HG03354 (cell line): ENCODE data around the gene SLC1A3.

ENCODE experiments used
- ATAC-seq: cut with Tn5 transposase; IDR thresholded peaks from one replicate; pipeline ENCODE4 v1.9.1; 2021; ENCODE audit warnings: mild to moderate bottlenecking; ENCODE audit not compliant: unreplicated experiment, poor library complexity, severe bottlenecking

The SLC1A3 gene

DNA sequence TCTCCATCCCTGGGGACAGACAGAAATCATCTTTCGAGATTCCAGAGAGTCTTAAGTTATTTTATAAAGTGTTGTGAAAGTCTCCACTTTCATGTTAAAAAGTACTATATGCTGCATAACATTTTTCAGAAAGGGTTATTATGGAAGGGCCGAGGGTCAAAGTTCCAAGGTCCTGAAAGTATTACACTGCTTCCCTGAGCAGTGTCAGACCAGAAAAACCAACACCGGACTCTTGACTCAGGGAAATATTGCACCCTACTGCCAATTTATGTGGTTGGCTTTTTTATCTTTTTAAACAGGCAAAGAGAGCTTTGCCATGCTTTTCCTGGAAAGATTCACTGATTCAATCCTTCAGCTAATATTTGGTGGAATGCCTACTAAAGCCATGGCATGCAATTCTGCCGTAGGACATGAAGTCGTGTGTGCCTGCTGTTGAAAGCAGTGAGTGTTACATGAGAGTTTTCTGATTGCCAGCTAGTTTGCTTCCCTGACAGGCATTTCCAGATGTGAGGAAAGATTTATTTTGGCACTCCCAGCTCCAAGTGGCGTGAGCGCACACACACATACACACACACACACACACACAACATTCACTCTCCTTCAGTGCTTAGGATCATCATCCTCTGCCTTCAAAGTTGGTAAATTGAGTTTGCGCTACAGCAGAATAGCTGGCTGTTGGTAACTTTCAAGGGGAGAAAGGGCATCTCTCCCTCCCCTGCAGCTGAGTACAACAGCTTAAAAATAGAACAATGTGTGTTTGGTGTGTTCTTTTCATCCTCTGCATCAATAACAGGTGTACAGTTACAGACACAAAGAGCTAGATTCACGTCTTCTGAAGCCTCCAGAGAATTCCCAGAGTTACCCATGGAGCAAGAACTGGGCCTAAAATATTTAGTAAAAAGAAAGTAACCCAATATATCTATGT is 45.6 kb downstream of the SLC1A3 start:
- no peak for ATAC-seq

DNA sequence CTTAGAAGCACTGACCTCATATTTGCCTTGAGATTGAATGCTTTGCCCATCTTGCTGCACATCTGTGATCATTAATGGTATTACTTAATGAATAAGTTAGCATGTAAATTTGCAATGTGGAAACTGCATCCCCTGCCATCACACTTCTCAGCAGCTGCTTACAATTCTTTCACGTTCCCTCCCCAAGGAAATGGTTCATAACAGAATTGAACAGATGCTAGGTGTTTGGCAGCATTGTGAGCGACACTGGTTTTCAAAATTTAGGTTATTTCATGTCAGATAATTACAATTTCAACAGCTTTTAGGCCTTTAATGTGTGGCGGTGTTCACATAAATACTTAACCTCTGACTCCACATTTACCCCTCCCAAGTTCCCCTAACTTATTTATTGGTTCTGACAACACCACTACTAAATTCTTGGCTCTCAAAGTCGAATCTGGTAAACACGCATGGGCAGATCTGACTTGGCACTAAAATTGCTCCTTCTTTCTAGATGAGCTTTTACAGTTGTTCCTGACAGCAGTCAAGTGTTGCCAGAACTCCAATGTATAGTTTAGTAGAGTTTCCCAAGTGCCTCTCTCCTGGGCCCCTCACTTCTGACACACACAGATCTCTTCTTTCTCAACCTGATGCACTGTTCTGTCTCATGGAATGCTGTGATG is 46.8 kb downstream of the SLC1A3 start:
- ATAC-seq: no peak

DNA sequence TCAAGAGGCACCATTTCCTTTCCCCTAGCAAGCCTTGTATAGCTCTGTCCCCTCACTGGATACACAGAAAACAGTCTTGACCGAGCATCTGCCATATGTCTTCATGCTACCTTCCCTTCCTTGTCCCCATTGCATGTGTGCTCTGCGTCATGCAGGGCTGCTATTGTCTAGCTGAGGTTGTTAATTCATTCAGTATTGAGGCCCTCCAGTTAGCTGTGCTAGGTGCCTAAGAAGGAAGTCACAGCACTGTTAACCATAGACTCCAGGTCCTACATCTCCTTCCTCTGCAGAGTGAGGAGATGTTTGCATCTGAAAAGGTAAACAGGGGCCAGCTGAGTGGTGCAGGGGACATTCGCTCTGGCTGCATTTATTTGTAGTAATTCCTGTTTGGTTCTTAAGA is 48.2 kb downstream of the SLC1A3 start:
- no peak for ATAC-seq

GRCh38 chr5:36655161-36655560 is 48.8 kb downstream of the SLC1A3 start:
- no peak for ATAC-seq

DNA sequence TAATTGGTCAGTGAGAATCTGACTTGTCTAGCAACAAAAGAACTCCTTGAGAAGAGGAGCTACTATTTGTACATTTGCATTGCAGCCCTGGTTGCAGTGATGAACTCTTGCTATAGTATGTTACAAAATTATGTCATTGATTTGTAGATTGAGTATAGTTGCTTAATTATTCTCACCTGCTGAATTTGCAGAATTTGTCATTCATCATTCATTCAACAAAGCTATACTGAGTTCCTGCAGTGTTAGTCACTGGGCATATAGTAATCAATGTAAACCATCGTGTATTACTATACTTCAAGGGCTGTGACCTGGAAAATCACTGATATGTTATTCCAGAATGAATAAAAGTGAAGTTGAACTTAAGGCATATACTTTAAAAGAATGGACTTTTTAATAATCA is 50.1 kb downstream of the SLC1A3 start:
- no peak for ATAC-seq

DNA sequence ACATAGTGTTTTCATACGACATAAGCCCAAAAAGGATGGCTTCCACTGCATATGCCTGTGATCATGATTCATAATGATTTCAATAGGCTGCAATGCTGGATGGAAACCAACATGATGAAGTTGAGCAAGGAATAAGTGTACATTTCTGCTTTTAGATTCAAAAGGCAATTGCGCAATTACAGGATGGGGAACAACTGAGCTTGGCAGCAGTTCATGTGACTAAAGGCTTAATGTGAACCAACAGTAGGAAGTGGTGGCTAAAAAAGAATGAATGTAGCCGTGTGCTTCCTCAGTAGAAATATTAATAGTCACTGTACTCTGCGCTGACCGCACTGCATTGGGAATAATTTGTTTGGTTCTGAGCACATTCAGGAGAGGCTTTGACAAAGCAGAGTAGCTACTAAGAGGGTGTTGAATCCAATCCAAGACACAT is 51.2 kb downstream of the SLC1A3 start:
- ATAC-seq: no peak

DNA sequence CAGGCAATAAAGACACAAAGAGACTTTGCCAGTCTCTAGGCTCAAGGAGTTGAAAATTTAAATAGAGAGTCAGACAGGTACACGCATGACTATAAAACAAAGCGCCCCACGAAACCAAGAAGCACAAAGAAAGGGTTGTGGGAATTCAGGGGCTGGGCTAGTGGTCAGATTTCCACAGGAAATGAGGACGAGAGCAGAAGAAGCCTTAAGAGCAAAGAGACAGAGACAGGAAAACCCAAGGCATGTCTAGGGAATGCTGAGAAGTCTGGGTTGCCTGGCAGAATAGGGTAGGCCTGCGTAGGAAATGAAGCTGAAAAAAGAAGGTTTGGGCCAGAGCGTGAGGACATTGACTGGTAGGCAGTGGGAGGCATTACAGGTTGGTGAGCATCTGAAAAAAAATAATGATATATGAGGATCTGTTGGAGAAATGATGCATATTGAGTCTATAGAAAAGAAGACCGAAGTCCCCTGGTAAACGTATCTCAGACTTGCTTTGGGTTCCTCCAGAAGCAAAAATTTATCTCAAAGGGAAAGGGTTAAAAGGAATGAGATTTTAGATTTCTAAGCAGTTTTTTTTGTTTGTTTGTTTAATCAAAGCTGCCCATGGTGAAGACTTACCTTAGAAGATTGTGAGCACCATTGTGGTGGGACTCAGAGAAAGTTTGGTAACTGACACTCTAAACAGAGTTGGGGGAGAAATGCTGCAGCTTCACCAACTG is 51.8 kb downstream of the SLC1A3 start:
- no peak for ATAC-seq

DNA sequence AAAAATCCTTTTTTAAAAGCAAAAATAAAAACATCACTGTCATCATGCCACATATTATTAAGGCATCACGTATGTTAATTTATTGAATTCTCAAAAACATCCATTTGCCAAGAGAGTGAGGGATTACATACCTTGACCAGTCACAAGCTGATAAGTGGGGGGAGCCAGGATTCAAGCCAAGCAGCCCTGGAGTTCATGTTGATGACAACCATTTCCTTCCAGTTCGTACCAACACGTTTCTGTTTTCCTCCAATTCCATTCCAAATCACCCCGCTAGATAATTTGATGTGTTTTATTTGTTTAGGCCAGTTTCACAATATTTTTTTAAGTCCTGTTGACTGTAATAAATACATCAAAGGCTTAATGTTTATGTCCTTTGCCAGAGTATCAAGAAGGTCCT is 53.0 kb downstream of the SLC1A3 start:
- ATAC-seq: no peak

DNA sequence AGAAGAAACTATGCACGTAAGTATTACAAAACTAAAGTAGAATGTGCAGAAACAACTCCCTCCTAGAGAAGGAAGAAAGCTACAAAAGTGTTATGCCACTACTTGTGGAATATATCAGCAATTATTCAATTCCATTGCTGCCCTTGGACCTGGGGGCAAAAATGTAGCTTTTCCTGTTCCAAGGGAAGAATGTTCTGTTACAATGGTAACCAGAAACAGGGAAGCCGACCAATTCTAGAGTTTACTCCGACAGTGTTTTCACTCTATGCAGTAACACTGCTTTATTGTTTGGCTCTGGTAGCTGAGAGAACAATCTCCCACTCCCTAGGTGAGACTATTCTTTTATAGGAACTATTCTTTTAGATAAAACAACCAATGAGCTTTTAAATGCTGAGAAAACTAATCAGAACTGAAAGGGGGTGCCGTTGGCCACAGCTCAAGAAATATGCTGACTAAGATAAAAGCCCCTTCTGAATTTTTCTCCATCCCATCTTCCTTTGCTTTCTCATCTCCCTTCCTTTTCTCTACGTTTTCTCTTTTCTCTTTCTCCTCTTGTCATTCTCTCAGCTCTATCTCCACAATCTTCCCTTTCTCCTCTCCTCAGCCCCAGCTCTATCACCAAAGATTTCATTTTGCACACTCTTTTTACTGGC is 54.1 kb downstream of the SLC1A3 start:
- ATAC-seq: no peak

DNA sequence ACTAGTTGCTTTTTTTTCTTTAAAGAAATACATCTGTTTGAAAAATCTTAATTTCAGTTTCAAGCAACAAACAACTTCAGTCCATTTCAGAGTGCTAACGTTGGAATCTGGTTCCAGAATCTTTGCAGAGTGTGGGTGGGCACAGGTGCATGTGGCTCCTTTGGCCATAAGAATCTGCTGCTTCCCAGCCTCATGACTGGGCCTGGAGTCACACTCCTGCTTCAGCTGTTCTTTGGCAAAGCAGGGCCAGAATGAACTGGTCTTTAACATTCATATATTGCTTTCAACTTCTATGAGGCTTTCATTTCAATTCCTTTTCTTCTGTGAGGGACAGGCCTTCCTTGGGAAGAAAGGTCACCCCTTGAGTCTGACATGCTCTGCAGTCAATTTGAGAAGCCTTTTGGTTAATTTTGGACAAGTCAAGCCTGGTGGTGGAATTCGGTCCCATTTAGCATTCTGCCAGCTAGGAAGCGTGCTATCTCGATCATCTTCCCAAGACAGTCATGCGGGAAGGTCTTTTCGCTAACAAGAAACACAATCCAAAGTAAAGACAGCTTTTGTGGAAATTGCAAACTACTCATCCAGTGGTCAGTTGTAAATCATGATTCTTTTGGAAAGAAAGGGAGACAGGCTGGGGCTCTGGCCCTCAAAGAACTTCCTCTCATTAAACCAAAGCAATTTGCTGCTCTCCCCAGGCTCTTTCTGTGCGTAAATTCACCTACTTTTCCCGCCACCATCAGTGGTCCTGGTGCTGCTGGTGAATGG is 55.2 kb downstream of the SLC1A3 start:
- no peak for ATAC-seq

DNA sequence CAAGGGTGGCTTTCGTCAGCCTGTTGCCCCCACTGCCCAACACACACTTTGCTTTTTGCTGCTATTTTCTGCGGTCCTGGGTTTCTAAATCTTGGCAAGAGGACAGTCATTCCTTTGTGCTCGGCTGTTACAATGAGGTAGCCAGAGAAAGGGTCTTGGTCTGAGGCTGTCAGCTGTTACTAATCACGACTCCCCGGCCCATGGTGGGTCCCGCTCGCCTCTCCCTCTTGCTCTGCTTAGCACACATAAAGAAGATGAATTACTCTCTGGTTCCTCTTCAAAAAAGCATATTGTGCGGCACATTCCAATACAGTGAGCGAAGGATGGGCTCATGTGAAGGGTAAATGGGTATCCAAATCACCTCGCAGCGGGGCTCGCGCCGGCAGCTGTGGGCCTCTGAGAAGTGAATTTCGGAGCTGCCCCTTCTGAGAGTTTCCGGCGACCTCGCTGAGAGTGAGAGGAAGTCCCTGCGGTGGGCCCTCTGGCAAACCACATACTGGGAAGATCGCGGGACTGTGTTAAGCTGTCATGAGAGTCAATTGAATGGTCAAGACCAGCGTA is 56.0 kb downstream of the SLC1A3 start:
- no peak for ATAC-seq

DNA sequence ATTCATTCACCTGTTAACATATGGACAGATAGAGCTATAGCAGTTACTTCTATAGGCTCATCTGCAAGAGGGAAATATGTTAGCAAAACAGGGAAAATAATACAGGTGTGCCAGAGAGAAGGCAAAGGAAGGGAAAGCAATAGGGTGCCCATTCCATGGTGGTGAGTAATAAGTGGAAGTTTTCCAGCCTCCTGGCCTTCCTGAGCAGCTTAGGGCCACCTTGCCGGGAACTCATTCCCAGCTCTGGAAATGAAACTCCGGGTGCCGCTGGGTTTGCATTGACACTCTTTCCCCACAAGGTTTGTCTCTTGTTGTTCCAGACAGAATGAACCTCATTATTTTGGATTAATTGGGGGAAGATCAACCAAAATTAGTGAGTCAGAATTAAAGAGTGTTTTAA is 58.4 kb downstream of the SLC1A3 start:
- no peak for ATAC-seq

GRCh38 chr5:36665628-36666027 is 59.2 kb downstream of the SLC1A3 start:
- ATAC-seq: no peak

DNA sequence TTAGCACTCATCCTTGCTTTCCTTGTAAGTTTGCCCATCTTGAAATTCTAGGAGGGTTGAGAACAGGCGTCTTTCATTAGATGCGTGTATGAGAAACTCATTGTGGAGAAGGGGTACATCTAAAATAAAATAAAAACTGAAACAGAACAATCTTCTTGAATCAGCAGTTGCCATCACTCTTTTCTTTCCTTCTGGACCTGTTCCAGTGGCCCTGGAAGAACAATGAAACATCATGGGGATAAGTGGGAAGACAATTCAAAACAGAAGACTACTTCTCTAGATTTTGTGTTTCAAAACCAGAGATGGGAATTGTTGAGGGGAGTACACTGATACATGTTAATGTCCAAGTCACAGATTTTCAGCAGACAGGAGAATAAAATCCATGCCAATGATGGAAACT is 59.9 kb downstream of the SLC1A3 start:
- no peak for ATAC-seq

- no peak for ATAC-seq
These were observed 60.6 kb downstream of the SLC1A3 start for GRCh38 chr5:36666986-36667385.

GRCh38 chr5:36667824-36668223 is 61.4 kb downstream of the SLC1A3 start:
- no peak for ATAC-seq

DNA sequence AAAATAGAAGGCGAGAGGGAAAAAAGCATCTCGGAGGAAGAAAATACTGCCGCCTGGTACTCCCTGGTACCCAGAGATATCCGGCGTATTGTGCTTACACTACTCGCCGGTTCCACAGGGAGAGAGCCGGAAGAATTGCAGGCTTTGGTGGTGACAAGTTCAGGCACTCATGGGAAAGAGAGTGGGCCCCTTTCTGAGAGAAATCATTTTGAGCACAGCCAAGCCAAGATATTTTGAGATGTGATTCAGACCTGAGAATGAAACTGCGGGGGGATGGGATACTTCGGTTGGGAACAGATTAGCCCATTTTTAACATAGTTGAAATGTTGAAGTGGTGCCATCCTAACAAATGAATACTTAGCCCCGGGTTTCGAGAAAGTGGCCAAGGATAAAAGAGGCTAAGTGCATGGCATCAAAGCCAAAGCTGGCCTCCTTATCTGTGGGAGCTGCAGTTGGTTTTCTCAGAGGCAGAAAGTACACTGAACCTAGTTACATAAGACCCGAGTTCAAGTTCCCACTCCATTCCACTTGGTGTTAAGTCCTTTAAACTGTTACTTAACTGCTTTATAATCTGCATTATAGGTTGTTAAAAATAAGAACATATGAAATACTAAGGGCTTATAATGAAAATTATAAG is 62.7 kb downstream of the SLC1A3 start:
- ATAC-seq: no peak

GRCh38 chr5:36670548-36670947 is 64.1 kb downstream of the SLC1A3 start:
- ATAC-seq: no peak

GRCh38 chr5:36675282-36675681 is 68.9 kb downstream of the SLC1A3 start:
- no peak for ATAC-seq
